ENCODE data around the gene MLLT10. TPM values are rescaled to one million over a fixed set of nuclear protein-coding genes. Genes with fewer than 3 reads are reported as not detected.

MLLT10 gene
- total RNA-seq, 1 donor from 2014 or later: 43.3 TPM

GRCh38 chr10:21520949-21521348 lies 13.1 kb upstream of the MLLT10 start:
- Histone ChIP-seq H3K27me3 (ENCODE audit: control insufficient read depth in 3 of 3, insufficient read depth in 3 of 3, low read length in 3 of 3) (no peaks in the 10 kb centered on the region), H3K36me3 (ENCODE audit: control insufficient read depth in 3 of 3, insufficient read depth in 3 of 3, low read length in 3 of 3) (no peaks in the 10 kb centered on the region), H3K9ac (ENCODE audit: low read depth in 1 of 3, low read length in 3 of 3) (peak overlapping the region; percentile 4 to 72 (median 36)), H3K4me1 (ENCODE audit: control insufficient read depth in 3 of 3, insufficient read depth in 3 of 3, low read length in 3 of 3) (peaks cover 13 to 34% (median 31%) of the 10 kb centered on the region in 3 donors), H3K4me3 (ENCODE audit: low read length in 3 of 3) (peak overlapping the region in 2 of 3 donors; percentile 18 to 52), H3K9me3 (ENCODE audit: control insufficient read depth in 3 of 3, low read length in 3 of 3) (no peaks in the 10 kb centered on the region), H3K27ac (ENCODE audit: low read depth, low read length) (peak overlapping the region; percentile 15)

GRCh38 chr10:21521751-21522533 lies 12.1 kb upstream of the MLLT10 start:
- H3K9ac ChIP-seq (ENCODE audit: low read depth in 1 of 3, low read length in 3 of 3): peak overlapping the region in 2 of 3 donors; percentile 1 to 72
- H3K4me3 ChIP-seq (ENCODE audit: low read length in 3 of 3): peak overlapping the region in 1 of 3 donors; percentile 49
- no peak overlapping the region for H3K27ac ChIP-seq (ENCODE audit: low read depth, low read length)

GRCh38 chr10:21522631-21523406 lies 11.2 kb upstream of the MLLT10 start:
- no peaks in the 10 kb centered on the region for H3K9me3 ChIP-seq (ENCODE audit: control insufficient read depth in 3 of 3, low read length in 3 of 3)
- peaks cover 8 to 30% (median 20%) of the 10 kb centered on the region in 3 donors for H3K4me1 ChIP-seq (ENCODE audit: control insufficient read depth in 3 of 3, insufficient read depth in 3 of 3, low read length in 3 of 3)
- no peak overlapping the region for H3K9ac ChIP-seq (ENCODE audit: low read depth in 1 of 3, low read length in 3 of 3)
- H3K27me3 ChIP-seq (ENCODE audit: control insufficient read depth in 3 of 3, insufficient read depth in 3 of 3, low read length in 3 of 3): no peaks in the 10 kb centered on the region
- H3K27ac ChIP-seq (ENCODE audit: low read depth, low read length): peak overlapping the region; percentile 14
- no peak overlapping the region for H3K4me3 ChIP-seq (ENCODE audit: low read length in 3 of 3)
- H3K36me3 ChIP-seq (ENCODE audit: control insufficient read depth in 3 of 3, insufficient read depth in 3 of 3, low read length in 3 of 3): no peaks in the 10 kb centered on the region

More at GRCh38 chr10:21521751-21522533, 12.1 kb upstream of the MLLT10 start:
- H3K4me1 ChIP-seq (ENCODE audit: control insufficient read depth in 3 of 3, insufficient read depth in 3 of 3, low read length in 3 of 3): peaks cover 8 to 33% (median 25%) of the 10 kb centered on the region in 3 donors
- H3K27me3 ChIP-seq (ENCODE audit: control insufficient read depth in 3 of 3, insufficient read depth in 3 of 3, low read length in 3 of 3): no peaks in the 10 kb centered on the region
- no peaks in the 10 kb centered on the region for H3K36me3 ChIP-seq (ENCODE audit: control insufficient read depth in 3 of 3, insufficient read depth in 3 of 3, low read length in 3 of 3)
- no peaks in the 10 kb centered on the region for H3K9me3 ChIP-seq (ENCODE audit: control insufficient read depth in 3 of 3, low read length in 3 of 3)

GRCh38 chr10:21523557-21524008 lies 10.4 kb upstream of the MLLT10 start:
- Histone ChIP-seq H3K4me3 (ENCODE audit: low read length in 3 of 3) (peak overlapping the region in 1 of 3 donors; percentile 91), H3K36me3 (ENCODE audit: control insufficient read depth in 3 of 3, insufficient read depth in 3 of 3, low read length in 3 of 3) (no peaks in the 10 kb centered on the region), H3K9me3 (ENCODE audit: control insufficient read depth in 3 of 3, low read length in 3 of 3) (no peaks in the 10 kb centered on the region), H3K4me1 (ENCODE audit: control insufficient read depth in 3 of 3, insufficient read depth in 3 of 3, low read length in 3 of 3) (peaks cover 8 to 25% (median 18%) of the 10 kb centered on the region in 3 donors), H3K27me3 (ENCODE audit: control insufficient read depth in 3 of 3, insufficient read depth in 3 of 3, low read length in 3 of 3) (no peaks in the 10 kb centered on the region), H3K27ac (ENCODE audit: low read depth, low read length) (peak overlapping the region; percentile 14), H3K9ac (ENCODE audit: low read depth in 1 of 3, low read length in 3 of 3) (peak overlapping the region in 2 of 3 donors; percentile 38 to 90)

- no peaks in the 10 kb centered on the region for H3K36me3 ChIP-seq (ENCODE audit: control insufficient read depth in 3 of 3, insufficient read depth in 3 of 3, low read length in 3 of 3)
- H3K4me1 ChIP-seq (ENCODE audit: control insufficient read depth in 3 of 3, insufficient read depth in 3 of 3, low read length in 3 of 3): peaks cover 4 to 20% (median 14%) of the 10 kb centered on the region in 3 donors
- no peaks in the 10 kb centered on the region for H3K9me3 ChIP-seq (ENCODE audit: control insufficient read depth in 3 of 3, low read length in 3 of 3)
- H3K27me3 ChIP-seq (ENCODE audit: control insufficient read depth in 3 of 3, insufficient read depth in 3 of 3, low read length in 3 of 3): no peaks in the 10 kb centered on the region
- peak overlapping the region; percentile 98 for H3K27ac ChIP-seq (ENCODE audit: low read depth, low read length)
- peak overlapping the region in 2 of 3 donors; percentile 23 to 91 for H3K4me3 ChIP-seq (ENCODE audit: low read length in 3 of 3)
- peak overlapping the region in 2 of 3 donors; percentile 38 to 90 for H3K9ac ChIP-seq (ENCODE audit: low read depth in 1 of 3, low read length in 3 of 3)
Observed at GRCh38 chr10:21524131-21524525, 9.9 kb upstream of the MLLT10 start.

- Histone ChIP-seq H3K4me3 (ENCODE audit: low read length in 3 of 3) (peak overlapping the region; percentile 83 to 91 (median 86)), H3K36me3 (ENCODE audit: control insufficient read depth in 3 of 3, insufficient read depth in 3 of 3, low read length in 3 of 3) (no peaks in the 10 kb centered on the region), H3K27ac (ENCODE audit: low read depth, low read length) (peak overlapping the region; percentile 98), H3K4me1 (ENCODE audit: control insufficient read depth in 3 of 3, insufficient read depth in 3 of 3, low read length in 3 of 3) (peaks cover 4 to 14% (median 11%) of the 10 kb centered on the region in 3 donors), H3K27me3 (ENCODE audit: control insufficient read depth in 3 of 3, insufficient read depth in 3 of 3, low read length in 3 of 3) (no peaks in the 10 kb centered on the region), H3K9ac (ENCODE audit: low read depth in 1 of 3, low read length in 3 of 3) (peak overlapping the region; percentile 79 to 90 (median 88)), H3K9me3 (ENCODE audit: control insufficient read depth in 3 of 3, low read length in 3 of 3) (no peaks in the 10 kb centered on the region)
Observed at GRCh38 chr10:21524526-21525366, 9.3 kb upstream of the MLLT10 start.

- Histone ChIP-seq H3K27ac (ENCODE audit: low read depth, low read length) (peak within 1 kb of the TSS; percentile 98), H3K9ac (ENCODE audit: low read depth in 1 of 3, low read length in 3 of 3) (peak within 1 kb of the TSS; percentile 82 to 90 (median 90)), H3K36me3 (ENCODE audit: control insufficient read depth in 3 of 3, insufficient read depth in 3 of 3, low read length in 3 of 3) (no peaks in the 10 kb centered on the region), H3K4me3 (ENCODE audit: low read length in 3 of 3) (peak within 1 kb of the TSS; percentile 83 to 91 (median 86)), H3K27me3 (ENCODE audit: control insufficient read depth in 3 of 3, insufficient read depth in 3 of 3, low read length in 3 of 3) (no peaks in the 10 kb centered on the region), H3K9me3 (ENCODE audit: control insufficient read depth in 3 of 3, low read length in 3 of 3) (no peaks in the 10 kb centered on the region), H3K4me1 (ENCODE audit: control insufficient read depth in 3 of 3, insufficient read depth in 3 of 3, low read length in 3 of 3) (peaks cover 4 to 14% (median 11%) of the 10 kb centered on the region in 3 donors)
Observed at GRCh38 chr10:21525367-21526187, 8.5 kb upstream of the MLLT10 start, which contains the start of gene SKIDA1. SKIDA1 (minus strand) TSS chr10:21525682; CDS start chr10:21517822, 7,860 bp downstream.

GRCh38 chr10:21526188-21526859 lies 7.7 kb upstream of the MLLT10 start:
- Histone ChIP-seq H3K9ac (ENCODE audit: low read depth in 1 of 3, low read length in 3 of 3) (peak overlapping the region; percentile 82 to 90 (median 90)), H3K4me1 (ENCODE audit: control insufficient read depth in 3 of 3, insufficient read depth in 3 of 3, low read length in 3 of 3) (peaks cover 4 to 9% (median 6%) of the 10 kb centered on the region in 3 donors), H3K36me3 (ENCODE audit: control insufficient read depth in 3 of 3, insufficient read depth in 3 of 3, low read length in 3 of 3) (no peaks in the 10 kb centered on the region), H3K27ac (ENCODE audit: low read depth, low read length) (peak overlapping the region; percentile 98), H3K4me3 (ENCODE audit: low read length in 3 of 3) (peak overlapping the region; percentile 71 to 79 (median 74)), H3K27me3 (ENCODE audit: control insufficient read depth in 3 of 3, insufficient read depth in 3 of 3, low read length in 3 of 3) (no peaks in the 10 kb centered on the region), H3K9me3 (ENCODE audit: control insufficient read depth in 3 of 3, low read length in 3 of 3) (no peaks in the 10 kb centered on the region)
